Brain pericyte (primary cell): Measurements from ENCODE around the gene CCSER1.
"Not testable (repeated sequence)": the region's sequence is repeated elsewhere in the genome, so short reads cannot be mapped to it uniquely, and the experiment has no call there.

Experiments used
- DNase-seq: peaks from one replicate; pipeline ENCODE4 v3.0.0-alpha.2; 2012; ENCODE audit warnings: low read depth, low spot score

The CCSER1 gene

GRCh38 chr4:91358621-91359020, 1231.4 kb downstream of the CCSER1 start:
- DNase-seq, result not testable (repeated sequence)

DNA sequence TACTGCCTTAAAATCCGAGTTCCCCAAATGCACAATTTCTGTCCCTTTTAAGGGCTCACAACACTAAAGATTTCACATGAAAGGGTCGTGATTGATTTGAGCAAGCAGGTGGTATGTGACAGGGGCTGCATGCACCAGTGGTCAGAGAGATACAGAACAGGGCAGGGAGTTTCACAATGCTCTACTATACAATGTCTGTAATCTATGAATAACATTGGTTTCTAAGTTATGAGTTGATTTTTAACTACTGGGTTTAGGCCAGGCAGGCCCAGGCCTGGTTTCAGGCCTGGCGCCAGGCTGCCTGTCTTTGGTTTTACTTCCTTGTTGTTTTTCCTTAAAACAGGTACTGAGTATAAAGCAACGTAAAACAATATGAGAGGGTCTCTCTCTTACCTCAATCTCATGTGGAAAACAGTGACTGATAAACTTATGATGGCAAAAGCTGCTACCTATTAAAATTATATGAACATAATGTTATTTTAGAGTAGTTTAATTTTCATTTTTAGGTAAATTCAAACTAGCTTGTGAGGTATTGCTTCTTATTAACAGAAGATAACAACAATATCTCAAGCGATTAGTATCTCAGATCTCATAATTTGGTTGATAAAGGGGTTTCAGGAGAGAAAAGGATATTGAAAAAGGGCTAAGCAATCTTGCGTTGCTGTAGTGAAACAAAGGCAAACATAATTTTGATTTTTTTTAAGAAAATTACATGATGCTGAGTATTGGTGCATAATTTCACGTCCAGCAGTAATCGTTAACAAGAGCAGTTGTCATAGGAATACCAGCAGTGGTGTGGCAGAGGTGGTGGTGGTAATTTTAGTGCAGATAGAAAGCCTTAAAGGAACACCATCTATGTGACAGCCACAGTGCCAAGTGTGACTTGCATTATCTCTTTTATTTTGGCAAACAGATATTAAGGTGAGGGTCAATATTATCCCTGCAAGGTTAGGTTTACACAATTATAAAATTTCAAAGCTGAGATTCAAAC, 1232.1 kb downstream of the CCSER1 start:
- DNase-seq, result no peak

DNA sequence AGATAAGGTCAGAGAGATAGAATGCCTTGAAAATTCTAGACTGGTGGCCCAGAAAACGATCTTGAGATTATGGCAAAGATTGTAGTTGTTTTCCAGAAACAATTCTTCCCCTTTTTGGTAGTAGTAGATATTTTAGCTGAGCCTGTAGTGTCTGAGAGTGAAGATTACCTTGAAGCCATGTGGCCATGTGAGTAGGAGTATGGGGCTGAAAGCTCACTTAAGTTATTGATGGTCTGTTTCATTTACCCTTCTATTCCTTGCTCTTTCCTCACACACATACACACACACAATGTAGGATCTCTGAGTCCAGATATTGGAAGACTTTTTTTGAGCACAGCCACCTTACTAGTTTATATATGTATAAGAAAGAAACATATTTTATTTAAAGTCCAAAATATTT, 1234.9 kb downstream of the CCSER1 start:
- DNase-seq, result no peak

DNA sequence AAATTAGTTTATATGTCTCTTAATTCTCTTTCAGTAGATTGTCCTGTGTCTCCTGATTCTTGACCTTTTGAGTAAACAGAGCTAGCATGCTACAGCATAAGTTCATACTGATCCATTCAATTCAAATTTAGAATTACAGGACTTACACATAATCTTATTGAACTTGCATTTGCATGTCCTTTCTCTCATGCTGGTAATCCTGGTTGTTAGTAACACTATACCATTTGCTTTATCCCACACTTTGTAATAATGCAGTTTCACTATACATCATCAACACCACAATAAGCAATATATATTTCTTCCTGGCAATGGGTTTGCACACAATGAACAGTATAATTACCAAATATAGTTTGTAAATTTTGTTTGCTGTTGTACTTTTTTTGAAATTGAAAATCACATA, 1239.4 kb downstream of the CCSER1 start:
- DNase-seq, result no peak

- DNase-seq, result no peak
Measured at GRCh38 chr4:91369116-91369515, 1241.9 kb downstream of the CCSER1 start.

DNA sequence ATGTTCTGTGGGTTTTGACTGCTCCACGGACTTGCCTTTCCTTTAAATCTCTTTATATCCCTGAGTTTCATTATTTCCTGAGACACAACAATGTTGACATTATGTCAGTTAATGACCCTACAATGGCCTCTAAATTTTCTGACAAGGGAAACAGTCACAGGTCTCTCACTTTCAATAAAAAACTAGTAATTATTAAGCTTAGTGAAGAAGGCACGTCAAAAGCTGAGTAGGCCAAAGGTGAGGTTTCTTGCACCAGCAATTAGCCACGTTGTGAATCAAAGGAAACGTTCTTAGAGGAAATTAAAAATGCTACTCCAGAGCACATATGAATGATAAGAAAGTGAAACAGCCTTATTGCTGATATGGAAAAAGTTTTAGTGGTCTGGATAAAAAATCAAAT, 1246.4 kb downstream of the CCSER1 start:
- no peak for DNase-seq

GRCh38 chr4:91405431-91405830, 1278.2 kb downstream of the CCSER1 start:
- not testable (repeated sequence) for DNase-seq

DNA sequence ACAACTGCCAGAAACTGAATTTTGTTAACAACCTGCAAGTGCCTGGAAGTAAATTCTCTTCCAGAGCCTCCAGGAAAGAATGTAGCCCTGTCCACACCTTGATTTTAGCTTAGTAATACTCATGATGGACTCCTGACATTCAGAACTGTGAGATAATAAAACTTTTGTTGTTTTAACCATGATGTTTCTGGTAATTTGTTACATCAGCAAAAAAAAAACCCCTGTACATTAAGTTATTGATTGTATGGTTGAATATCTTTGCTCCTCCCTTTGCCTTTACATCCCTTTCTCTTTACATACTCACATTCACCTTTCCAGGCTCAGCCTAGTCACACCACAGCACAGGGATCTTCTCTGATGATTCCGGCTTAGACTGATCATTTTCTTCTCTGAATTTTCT, 1294.8 kb downstream of the CCSER1 start:
- no peak for DNase-seq

DNA sequence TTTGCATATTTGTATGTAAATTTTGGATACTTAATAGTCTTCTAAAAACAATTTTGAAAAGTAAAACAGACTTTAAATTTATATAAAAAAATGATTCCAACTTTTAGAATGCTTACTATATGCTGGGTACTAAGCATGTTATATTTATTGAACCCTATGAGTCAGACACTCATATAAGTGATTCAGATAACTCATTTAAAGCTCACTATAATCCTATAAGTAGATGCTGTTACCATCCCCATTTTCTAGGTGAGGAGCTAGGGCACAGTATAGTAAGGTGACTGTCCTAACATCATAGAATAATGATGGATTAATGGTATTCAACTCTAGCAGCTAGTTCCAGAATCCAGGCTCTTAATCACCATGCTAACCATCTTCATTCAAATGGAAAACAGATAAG, 1299.5 kb downstream of the CCSER1 start:
- DNase-seq, result no peak

DNA sequence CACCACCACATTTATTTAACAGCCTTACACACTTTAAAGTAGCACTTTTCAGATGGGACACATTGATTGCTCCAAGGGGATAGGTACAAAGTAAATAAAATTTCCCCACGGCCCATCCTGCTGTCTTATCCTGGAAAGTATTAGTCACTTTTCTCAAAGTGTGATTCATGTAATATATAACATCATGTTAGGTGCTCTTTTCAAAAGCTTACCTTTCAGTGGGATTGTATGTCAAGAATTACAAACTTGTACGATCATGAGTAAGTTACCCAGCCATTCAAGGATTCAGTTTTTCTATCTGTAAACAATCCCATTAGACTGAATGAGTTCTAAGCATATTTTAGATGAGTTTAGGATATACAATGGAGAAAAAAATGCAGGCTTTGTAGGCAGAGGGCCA, 1300.0 kb downstream of the CCSER1 start:
- DNase-seq, result no peak

DNA sequence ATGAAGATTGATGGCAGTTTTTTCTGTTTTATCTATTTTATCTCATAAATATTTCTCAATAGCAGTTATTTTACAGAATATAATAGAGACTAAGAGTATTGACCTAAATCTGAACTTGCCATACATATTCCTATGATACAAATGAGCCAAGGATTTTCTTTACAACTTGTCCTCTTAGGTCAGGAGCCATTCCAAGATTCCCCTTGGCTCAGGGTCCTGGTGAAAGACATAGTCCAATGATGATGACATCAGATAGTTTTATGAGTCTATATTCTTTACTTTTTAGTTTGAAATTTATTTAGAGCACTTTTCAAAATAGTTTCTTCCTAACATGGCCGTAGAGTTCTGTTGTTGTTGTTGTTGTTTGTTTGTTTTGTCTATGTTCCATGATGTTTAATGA, 1307.4 kb downstream of the CCSER1 start:
- DNase-seq, result no peak

DNA sequence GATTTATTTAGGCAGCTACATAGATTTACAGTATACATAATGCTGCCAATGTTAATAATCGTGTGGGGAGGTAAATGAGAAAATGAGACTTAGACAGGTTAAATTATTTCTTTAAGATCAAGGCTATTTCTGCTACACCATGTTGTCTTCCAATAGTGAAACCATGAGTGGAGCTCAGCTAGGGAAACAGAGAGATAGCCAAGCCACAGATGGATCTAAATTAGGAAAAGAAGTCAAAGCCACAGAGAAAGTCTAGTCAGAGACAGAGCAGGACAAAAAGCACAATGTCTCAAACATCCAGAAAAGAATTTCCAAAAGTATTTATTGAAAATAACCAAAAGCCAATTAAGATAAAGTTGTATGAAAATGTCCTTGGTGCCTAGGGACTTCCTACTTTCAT, 1309.4 kb downstream of the CCSER1 start:
- DNase-seq, result no peak

GRCh38 chr4:91447168-91447567, 1320.0 kb downstream of the CCSER1 start:
- no peak for DNase-seq

DNA sequence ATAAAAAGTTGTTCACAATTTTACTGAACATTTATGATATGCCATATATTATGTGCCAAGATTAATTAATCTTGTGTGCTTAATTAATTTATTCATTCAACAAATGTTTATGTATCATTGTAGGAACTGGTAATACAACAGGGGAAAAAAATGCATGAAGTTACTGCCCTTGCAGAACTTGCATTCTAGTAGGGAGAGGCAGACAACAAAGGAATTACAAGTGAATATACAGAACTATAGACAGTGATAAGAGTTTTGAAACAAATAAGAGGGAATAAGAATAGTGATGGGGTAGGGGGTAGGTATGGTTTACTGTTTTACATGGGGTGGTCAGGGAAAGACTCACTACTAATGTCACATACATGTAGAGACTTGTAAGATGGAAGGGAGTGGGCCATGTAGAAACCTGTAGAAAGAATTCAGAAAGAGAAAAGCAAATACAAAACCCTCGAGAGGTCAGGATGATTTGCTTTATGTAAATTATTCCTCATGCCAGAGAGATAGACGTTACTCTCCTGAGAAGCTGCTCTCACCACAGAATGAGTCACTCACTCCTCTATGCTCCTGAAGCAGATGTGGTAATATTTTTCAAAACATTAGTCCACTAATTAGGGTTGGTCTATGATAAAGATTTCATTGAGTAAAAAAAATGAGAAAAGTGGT, 1321.6 kb downstream of the CCSER1 start:
- no peak for DNase-seq

GRCh38 chr4:91454111-91454510, 1326.9 kb downstream of the CCSER1 start:
- DNase-seq, result no peak

DNA sequence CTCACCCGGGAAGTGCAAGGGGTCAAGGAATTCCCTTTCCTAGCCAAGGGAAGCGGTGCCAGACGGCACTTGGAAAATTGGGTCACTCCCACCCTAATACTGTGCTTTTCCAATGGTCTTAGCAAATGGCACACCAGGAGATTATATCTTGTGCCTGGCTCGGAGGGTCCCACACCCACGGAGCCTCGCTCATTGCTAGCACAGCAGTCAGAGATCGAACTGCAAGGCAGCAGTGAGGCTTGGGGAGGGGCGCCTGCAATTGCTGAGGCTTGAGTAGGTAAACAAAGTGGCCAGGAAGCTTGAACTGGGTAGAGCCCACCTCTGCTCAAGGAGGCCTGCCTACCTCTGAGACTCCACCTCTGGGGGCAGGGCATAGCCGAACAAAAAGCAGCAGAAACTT, 1335.4 kb downstream of the CCSER1 start:
- not testable (repeated sequence) for DNase-seq

GRCh38 chr4:91470671-91471070, 1343.5 kb downstream of the CCSER1 start:
- no peak for DNase-seq

- DNase-seq, result no peak
Measured at GRCh38 chr4:91471280-91471679, 1344.1 kb downstream of the CCSER1 start.

DNA sequence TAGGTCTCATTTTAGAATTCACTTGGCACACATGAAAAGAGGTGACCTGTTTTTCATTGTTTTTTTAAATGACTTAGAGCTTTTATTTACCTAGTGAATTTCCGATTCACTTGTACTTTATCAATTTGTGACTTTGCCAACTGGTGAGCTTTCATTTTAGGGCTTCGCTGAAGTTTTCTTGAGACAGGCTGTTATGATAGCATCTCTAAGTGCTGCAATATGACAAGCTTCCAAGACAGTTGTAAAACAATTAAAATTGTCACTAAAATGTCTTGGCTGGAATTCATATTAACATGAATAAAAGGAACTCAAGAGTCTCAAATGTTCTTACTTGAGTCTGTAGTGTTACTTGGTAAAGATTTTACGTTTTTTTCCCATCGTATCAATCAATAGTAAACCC, 1344.9 kb downstream of the CCSER1 start:
- DNase-seq, result no peak

- no peak for DNase-seq
Measured at GRCh38 chr4:91485415-91485814, 1358.2 kb downstream of the CCSER1 start.

DNA sequence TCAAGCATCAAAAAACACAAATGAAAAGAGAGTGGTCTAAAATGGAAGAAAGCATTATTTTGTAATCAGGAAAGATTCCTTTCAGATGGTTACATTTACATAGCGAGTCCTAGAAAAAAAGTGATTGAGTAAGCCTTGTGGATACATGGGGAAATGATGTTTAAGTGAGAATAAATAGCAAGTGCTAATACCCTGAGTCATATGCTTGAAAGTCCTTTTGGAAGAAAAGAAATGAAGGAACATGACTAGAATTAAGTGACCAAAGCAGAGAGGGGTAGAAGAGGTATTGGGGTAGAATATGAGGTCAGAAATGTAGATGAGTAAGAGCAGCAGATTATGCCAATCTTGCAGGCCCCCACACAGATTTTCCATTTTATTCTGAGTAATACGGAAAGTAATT, 1361.8 kb downstream of the CCSER1 start:
- no peak for DNase-seq

GRCh38 chr4:91497892-91498291, 1370.7 kb downstream of the CCSER1 start:
- no peak for DNase-seq

DNA sequence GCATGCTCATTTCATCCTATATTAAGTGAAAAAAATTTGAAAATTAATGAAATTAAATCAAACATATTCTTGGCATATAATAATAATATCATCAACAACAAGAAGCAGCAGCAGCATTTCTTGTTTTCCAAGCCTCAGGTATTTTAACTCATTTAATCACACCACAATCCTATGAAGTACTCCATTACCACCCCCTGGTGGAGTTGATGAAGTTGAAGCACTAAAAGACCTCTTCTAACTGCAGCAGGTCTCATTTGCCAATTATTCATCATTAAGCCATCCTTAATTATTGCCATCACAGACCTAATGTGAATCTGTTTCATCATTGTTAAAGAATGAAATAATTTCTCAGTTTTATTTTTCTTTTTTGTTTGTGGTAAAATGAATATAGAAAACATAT, 1375.2 kb downstream of the CCSER1 start:
- no peak for DNase-seq
